SU-DHL-6 (cell line): ENCODE data around the gene CCDC169.

ENCODE experiments used
- CTCF ChIP-seq: fragments of 200-600 bp; sonication (generic); IDR thresholded peaks from one replicate; pipeline ENCODE4 v1.5.1; 2017; ENCODE audit warnings: antibody characterized with exemption, mild to moderate bottlenecking, low read length, moderate library complexity; ENCODE audit not compliant: insufficient read depth, poor library complexity, severe bottlenecking
- EZH2phosphoT487 ChIP-seq: fragments of 200-600 bp; sonication (generic), shearing (Covaris generic); conservative IDR thresholded peaks from 2 replicates; pipeline ENCODE4 v1.6.1; 2018; ENCODE audit warnings: mild to moderate bottlenecking, antibody characterized with exemption, low read length, moderate library complexity, mixed read lengths

- TF ChIP-seq CTCF, result no peak
- no peak for TF ChIP-seq EZH2phosphoT487
Measured at GRCh38 chr13:36211567-36211966, 86.0 kb downstream of the CCDC169 start.
